ENCODE results near the gene NPAS3.

Gene NPAS3

GRCh38 chr14:33525626-33526025, 586.9 kb downstream of the NPAS3 start:
- Histone ChIP-seq H3K4me1 (ENCODE audit: insufficient read depth, low read length, poor library complexity, severe bottlenecking) (no peaks in the 10 kb centered on the region), H3K9ac (ENCODE audit: low read depth, low read length, poor library complexity, severe bottlenecking) (no peak overlapping the region), H3K79me2 (ENCODE audit: insufficient read depth, low read length) (no peaks in the 10 kb centered on the region), H3K9me3 (ENCODE audit: insufficient read depth, low read depth, low read length) (no peaks in the 10 kb centered on the region), H3F3A (ENCODE audit: low read depth) (no peaks in the 10 kb centered on the region), H3K36me3 (ENCODE audit: insufficient read depth, low read length) (no peaks in the 10 kb centered on the region), H3K4me3 (ENCODE audit: low read length, poor library complexity, severe bottlenecking) (no peak overlapping the region), H2AFZ (ENCODE audit: low read length) (no peak overlapping the region), H3K9me2 (replicated peaks; ENCODE audit: low read depth, low read length) (no peaks in the 10 kb centered on the region), H3K4me2 (ENCODE audit: low read depth, low read length, poor library complexity, severe bottlenecking) (no peak overlapping the region), H3K27me3 (ENCODE audit: insufficient read depth, low read length, poor library complexity, severe bottlenecking) (no peaks in the 10 kb centered on the region), H4K20me1 (ENCODE audit: insufficient read depth, low read length, poor library complexity, severe bottlenecking) (no peaks in the 10 kb centered on the region)
- no peak for TF ChIP-seq EZH2phosphoT487 (IDR thresholded peaks at IDR 0.05; ENCODE audit: borderline replicate concordance)
- no peak for TF ChIP-seq CTCF (conservative IDR thresholded peaks at IDR 0.05; ENCODE audit: low read length)

DNA sequence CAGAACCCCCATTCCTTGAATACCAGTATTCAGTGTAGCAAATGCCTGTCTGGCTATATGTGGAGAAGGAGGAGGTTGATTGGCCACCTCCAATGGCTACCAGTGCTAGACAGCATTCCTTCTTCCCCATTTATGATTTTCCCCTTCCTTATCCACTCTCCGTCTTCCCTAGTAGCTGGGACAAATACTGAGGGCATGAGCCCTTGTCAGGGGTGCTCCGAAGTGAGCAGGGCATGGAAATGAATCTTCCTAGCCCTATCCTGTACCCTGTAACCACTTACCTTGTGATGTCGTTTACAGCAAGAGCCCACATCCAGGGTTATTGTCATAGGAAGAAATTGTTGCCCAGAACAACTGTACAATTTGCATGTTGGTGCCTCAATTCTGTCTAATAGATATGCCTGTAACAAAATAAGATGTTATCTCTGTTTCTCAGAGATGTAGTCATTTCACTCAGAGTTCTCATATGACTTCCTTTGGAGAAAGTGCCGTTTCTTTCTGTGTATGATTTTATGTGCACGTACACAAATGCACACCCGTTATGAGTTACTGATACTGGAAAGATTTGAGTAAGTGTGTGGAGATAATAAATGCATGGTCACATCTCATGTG, 588.5 kb downstream of the NPAS3 start:
- Histone ChIP-seq H3K27me3 (ENCODE audit: insufficient read depth, low read length, poor library complexity, severe bottlenecking) (no peaks in the 10 kb centered on the region), H3K79me2 (ENCODE audit: insufficient read depth, low read length) (no peaks in the 10 kb centered on the region), H3K9ac (ENCODE audit: low read depth, low read length, poor library complexity, severe bottlenecking) (no peak overlapping the region), H3K4me3 (ENCODE audit: low read length, poor library complexity, severe bottlenecking) (no peak overlapping the region), H3K36me3 (ENCODE audit: insufficient read depth, low read length) (no peaks in the 10 kb centered on the region), H3K4me2 (ENCODE audit: low read depth, low read length, poor library complexity, severe bottlenecking) (no peak overlapping the region), H2AFZ (ENCODE audit: low read length) (no peak overlapping the region), H4K20me1 (ENCODE audit: insufficient read depth, low read length, poor library complexity, severe bottlenecking) (no peaks in the 10 kb centered on the region), H3K9me2 (replicated peaks; ENCODE audit: low read depth, low read length) (no peaks in the 10 kb centered on the region), H3K9me3 (ENCODE audit: insufficient read depth, low read depth, low read length) (no peaks in the 10 kb centered on the region), H3K4me1 (ENCODE audit: insufficient read depth, low read length, poor library complexity, severe bottlenecking) (no peaks in the 10 kb centered on the region), H3F3A (ENCODE audit: low read depth) (no peaks in the 10 kb centered on the region)
- TF ChIP-seq EZH2phosphoT487 (IDR thresholded peaks at IDR 0.05; ENCODE audit: borderline replicate concordance), result no peak
- TF ChIP-seq CTCF (conservative IDR thresholded peaks at IDR 0.05; ENCODE audit: low read length), result no peak

DNA sequence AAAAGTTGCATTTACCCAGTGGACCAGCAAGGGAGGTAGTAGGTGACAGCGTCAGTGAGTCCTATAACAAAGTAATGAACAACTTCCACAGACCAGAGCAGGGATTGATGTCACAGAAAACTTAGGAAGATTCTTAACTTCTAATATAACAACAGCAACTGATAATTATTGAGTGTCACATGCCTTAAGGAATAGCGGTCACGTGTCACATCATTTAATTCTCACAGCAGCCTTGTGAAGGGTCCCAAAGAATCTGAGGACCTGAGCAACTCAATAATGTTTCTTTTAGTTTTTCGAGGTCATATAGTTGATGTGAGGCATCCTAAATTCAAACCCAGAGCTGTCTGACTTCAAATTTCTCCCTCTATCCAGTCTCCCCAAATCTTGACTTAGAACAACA, 590.0 kb downstream of the NPAS3 start:
- TF ChIP-seq CTCF (conservative IDR thresholded peaks at IDR 0.05; ENCODE audit: low read length), result no peak
- TF ChIP-seq EZH2phosphoT487 (IDR thresholded peaks at IDR 0.05; ENCODE audit: borderline replicate concordance), result no peak
- Histone ChIP-seq H3K4me3 (ENCODE audit: low read length, poor library complexity, severe bottlenecking) (no peak overlapping the region), H2AFZ (ENCODE audit: low read length) (no peak overlapping the region), H4K20me1 (ENCODE audit: insufficient read depth, low read length, poor library complexity, severe bottlenecking) (no peaks in the 10 kb centered on the region), H3K4me2 (ENCODE audit: low read depth, low read length, poor library complexity, severe bottlenecking) (no peak overlapping the region), H3K36me3 (ENCODE audit: insufficient read depth, low read length) (no peaks in the 10 kb centered on the region), H3K9me3 (ENCODE audit: insufficient read depth, low read depth, low read length) (no peaks in the 10 kb centered on the region), H3K4me1 (ENCODE audit: insufficient read depth, low read length, poor library complexity, severe bottlenecking) (no peaks in the 10 kb centered on the region), H3K27me3 (ENCODE audit: insufficient read depth, low read length, poor library complexity, severe bottlenecking) (no peaks in the 10 kb centered on the region), H3F3A (ENCODE audit: low read depth) (no peaks in the 10 kb centered on the region), H3K79me2 (ENCODE audit: insufficient read depth, low read length) (no peaks in the 10 kb centered on the region), H3K9ac (ENCODE audit: low read depth, low read length, poor library complexity, severe bottlenecking) (no peak overlapping the region), H3K9me2 (replicated peaks; ENCODE audit: low read depth, low read length) (no peaks in the 10 kb centered on the region)

All from Loucy (cell line).